AML-193 (cell line): ENCODE results near the gene TOMM20.
"Not testable (repeated sequence)": the region's sequence is repeated elsewhere in the genome, so short reads cannot be mapped to it uniquely, and the experiment has no call there.

ENCODE experiments used
- DNase-seq, 2 experiments: peaks; one replicate each; lab custom pipeline; 2025; lab: John Stamatoyannopoulos, UW

TOMM20 gene

GRCh38 chr1:235102259-235102582 is 26.4 kb downstream of the TOMM20 start:
- no peak for DNase-seq

GRCh38 chr1:235101558-235102258 is 26.9 kb downstream of the TOMM20 start:
- DNase-seq = no peak

DNA sequence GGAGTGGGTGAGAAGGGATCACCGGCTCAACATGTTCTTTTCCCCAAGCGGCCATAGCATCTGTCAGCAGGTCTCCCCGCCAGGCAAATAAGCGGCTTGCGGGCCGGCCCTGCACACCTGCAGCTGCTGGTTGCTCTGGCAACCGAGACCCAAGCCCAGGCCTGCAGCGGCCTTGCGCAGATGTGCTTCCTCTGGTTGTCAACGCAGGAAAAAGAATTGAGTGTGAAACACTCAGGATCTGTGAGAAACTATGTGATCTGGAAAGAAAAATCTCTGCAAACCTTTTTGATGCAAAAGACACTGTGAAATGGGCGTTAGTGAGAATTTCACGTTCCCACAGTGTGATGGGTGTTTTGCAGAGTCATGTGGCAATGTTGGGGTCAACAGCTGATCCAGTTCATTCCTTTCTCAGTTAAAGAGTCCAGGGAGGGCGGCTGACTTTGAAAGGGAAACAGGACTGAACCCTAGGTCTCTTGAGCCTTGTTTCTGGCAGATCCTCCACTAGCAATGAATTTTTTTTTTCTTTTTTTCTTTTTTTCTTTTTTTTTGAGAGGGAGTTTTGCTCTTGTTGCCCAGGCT is 28.4 kb downstream of the TOMM20 start:
- DNase-seq = no peak

DNA sequence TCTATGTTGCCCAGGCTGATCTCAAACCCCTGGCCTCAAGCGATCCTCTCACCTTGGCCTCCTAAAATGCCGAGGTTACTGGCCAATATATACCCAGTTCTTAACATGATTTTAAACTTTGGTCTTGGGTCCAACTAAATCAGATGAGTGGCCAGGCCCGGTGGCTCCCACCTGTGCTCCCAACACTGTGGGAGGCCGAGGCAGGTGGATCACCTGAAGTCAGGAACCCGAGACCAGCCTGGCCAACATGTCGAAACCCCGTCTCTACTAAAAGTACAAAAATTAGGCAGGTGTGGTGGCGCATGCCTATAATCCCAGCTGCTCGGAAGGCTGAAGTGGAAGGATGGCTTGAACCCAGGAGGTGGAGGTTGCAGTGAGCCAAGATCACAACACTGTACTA is 29.6 kb downstream of the TOMM20 start:
- DNase-seq = no peak

DNA sequence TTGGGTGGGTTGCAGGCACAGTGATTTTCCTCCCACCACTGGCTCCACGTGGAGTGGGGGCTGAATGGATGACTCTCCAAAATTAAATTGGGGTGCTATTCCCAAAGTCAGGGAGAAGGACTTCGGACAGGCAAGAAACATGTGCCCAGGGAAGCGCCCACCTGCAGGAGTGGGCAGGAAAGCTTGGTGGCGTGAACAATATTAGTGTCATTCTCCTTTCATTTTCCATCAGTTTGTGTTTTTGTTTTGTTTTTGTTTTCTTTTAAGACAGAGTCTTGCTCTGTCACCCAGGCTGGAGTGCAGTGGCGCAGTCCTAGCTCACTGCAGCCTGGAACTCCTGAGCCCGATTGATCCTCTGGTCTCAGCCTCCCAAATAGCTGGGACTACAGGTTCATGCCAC is 30.1 kb downstream of the TOMM20 start:
- DNase-seq = no peak

- not testable (repeated sequence) for DNase-seq
Measured at GRCh38 chr1:235097501-235097900, 31.1 kb downstream of the TOMM20 start.

DNA sequence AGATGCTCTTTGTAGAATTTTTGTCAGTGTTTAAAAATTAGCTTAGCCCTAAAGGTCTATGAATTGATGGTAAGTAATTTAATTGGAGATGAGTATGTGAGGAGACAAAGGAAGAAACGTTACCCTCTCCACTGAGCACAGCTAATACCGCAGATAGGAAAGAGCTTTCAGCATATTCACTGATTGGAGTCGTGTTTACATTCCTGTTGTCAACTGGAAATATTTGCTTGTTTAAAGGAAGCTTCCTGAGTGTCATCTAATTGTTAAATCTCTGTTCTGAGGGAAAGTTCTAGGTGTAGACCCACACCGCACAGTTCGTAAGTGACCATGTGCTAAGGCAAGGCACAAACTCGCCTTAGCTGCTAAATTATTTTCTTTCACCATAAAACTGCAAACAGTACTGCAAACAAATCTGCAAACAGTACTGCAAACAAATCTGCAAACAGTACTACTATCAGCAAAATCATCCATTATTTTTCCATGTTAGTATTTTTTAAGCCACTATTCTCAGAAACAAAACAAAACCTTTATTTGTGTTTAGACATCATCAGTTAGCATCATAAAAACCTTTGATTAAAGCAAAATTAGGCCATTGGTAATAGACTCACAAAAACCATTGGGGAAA is 32.6 kb downstream of the TOMM20 start:
- no peak for DNase-seq

GRCh38 chr1:235093696-235094592 is 34.7 kb downstream of the TOMM20 start:
- peak; percentile 56 to 74 for DNase-seq

DNA sequence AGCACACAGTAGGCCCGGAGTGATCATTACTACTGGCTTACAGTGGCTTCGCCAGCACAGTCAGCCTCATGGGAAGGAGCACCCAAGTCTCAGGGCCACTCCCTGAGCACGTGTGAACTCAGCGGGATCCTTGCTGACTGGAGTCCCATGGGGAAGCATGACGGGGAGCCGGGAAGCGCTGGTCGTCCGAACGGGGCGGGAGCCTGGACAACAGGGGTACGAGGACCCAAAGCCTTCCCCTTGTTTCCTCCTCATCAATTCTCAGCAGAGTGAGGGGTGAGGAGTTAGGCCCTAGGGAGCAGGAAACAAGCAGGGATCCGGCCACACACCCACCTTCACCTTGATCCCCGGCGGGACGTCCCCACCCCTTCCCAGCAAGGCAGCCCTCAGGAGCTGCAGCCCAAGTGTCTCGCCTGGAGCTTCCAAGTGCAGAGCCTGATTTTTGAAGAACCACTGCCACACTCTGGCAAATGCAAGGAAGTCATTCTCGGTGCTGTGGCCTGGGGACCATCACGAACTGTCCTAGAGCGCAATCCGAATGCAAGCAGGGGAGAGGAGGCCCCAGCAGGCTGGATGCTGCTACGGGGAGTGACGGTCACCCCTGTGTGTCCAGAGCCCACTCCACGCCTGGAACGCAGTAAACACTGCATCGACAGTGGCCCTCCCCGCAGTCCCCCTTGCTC is 35.5 kb downstream of the TOMM20 start:
- DNase-seq = no peak

GRCh38 chr1:235092415-235092814 is 36.2 kb downstream of the TOMM20 start:
- DNase-seq = not testable (repeated sequence)

DNA sequence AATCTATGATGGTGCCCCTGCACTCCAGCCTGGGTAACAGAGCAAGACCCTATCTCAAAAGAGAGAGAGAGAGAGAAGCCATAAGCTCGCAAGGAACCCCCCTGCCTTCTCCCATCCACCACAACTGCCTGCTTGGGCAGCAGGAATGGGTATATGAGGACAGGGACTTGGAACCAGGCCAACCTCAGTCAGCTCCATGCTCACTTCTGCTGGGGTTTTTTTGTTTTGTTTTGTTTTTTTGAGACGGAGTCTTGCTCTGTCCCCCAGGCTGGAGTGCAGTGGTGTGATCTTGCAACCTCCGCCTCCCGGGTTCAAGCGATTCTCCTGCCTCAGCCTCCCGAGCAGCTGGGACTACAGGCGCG is 36.6 kb downstream of the TOMM20 start:
- DNase-seq = not testable (repeated sequence)

- DNase-seq = not testable (repeated sequence)
Measured at GRCh38 chr1:235091319-235092044, 37.2 kb downstream of the TOMM20 start.

DNA sequence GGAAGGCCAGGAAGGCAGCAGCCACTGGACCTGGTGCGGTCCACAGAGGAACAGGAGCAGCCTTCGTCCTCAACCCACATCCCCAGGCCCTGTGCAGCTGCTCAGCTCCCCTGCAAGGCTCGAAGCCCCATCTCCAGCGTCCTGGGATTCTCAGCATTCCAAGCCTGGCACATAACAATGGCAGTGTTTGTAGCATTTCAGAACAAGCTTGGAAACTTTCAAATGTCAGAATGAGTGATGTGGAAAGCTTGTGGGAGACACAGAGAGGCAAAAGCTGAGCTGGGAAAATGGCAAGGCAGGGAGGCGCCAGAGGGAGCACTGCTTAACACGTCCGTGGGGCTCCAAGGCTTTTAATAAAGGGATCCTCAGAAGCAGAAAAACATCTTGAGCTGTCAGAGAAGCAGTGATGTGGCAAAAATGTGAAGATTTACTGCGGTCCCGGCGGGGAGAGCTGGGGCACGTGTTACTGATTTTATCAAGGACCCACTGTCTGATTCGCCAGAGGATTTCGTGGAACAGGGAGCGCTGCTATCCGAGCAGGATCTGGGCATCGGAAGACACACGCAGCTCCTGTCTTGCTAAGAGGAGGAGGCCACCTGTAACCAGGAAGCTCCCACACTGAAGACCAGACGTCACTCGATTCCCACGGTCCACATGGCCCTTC is 38.1 kb downstream of the TOMM20 start:
- DNase-seq = no peak

GRCh38 chr1:235088907-235089306 is 39.7 kb downstream of the TOMM20 start:
- no peak for DNase-seq

GRCh38 chr1:235088430-235088829 is 40.2 kb downstream of the TOMM20 start:
- no peak for DNase-seq

DNA sequence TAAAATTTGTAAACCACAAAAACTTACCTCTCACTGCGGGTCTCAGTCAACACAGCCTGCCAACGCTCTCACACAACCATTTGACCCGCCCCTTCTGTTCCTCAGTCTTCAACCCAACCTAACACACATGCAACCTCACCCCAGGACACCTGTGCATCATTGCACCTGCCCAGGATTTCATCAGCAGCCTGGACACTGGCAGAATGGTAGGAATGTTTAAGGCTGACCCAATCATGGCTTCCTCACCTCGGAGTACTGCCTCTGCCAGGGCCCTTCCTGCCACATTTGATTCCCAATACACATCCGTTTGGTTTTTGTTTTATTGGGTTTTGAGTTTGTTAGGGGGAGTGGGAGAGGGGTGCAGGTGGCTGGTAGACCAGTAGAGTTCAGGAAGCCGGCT is 40.7 kb downstream of the TOMM20 start:
- no peak for DNase-seq

- DNase-seq = not testable (repeated sequence)
Measured at GRCh38 chr1:235085411-235086117, 43.1 kb downstream of the TOMM20 start.

GRCh38 chr1:235080788-235081187 is 47.8 kb downstream of the TOMM20 start:
- not testable (repeated sequence) for DNase-seq

- not testable (repeated sequence) for DNase-seq
Measured at GRCh38 chr1:235080297-235080657, 48.4 kb downstream of the TOMM20 start.
